ENCODE results near the gene DNMT3B. TPM values are rescaled to one million over a fixed set of nuclear protein-coding genes. Genes with fewer than 3 reads are reported as not detected.

Gene DNMT3B
- total RNA-seq (2014; rRNA removed; shearing (Covaris generic)) (2,222 and 2,281 TPM in 2 replicates), polyA plus RNA-seq (2016; fragmentation: Nextera tagmentation; extraction: Ambion mirVana) (711 and 726 TPM in 2 replicates)
- long read RNA-seq, full-length matches to known transcripts = 17 of 62 reads
- long read RNA-seq, partial matches to known transcripts = 40 of 62 reads
- long read RNA-seq, other reads (novel, unspliced or antisense) = 5 of 62 reads

- peak; percentile 99 for DNase-seq (ENCODE audit: low spot score)
- no peak within 1 kb of the TSS for H2AFZ ChIP-seq
- peak within 1 kb of the TSS; percentile 97 for H3K4me2 ChIP-seq
- TF ChIP-seq JUNB (IDR thresholded peaks at IDR 0.05; ENCODE audit: unreplicated experiment) = no peak
- TF ChIP-seq POLR2AphosphoS5 (IDR thresholded peaks at IDR 0.05; ENCODE audit: low read depth) = peak; percentile 88
- no peak for TF ChIP-seq EZH2phosphoT487 (IDR thresholded peaks at IDR 0.05; ENCODE audit: unreplicated experiment)
- TF ChIP-seq ZNF462 (CRISPR knock-in tag; IDR thresholded peaks at IDR 0.05) = no peak
- no peak for TF ChIP-seq ZNF331 (CRISPR knock-in tag; IDR thresholded peaks at IDR 0.05; ENCODE audit: low read depth)
- TF ChIP-seq NANOG (IDR thresholded peaks at IDR 0.05; ENCODE audit: borderline replicate concordance) = no peak
- TF ChIP-seq ZNF114 (CRISPR knock-in tag; IDR thresholded peaks at IDR 0.05) = no peak
- no peak for TF ChIP-seq CREB1 (CRISPR knock-in tag; IDR thresholded peaks at IDR 0.05; ENCODE audit: low read depth)
- TF ChIP-seq ETS1 (IDR thresholded peaks at IDR 0.05) = peak; percentile 21; the same call in 1 of the 2 replicates
- peak in 1 of 2 experiments; percentile 56; a peak in 2 of 4 replicates for TF ChIP-seq CTCF (conservative IDR thresholded peaks at IDR 0.05; ENCODE audit: low read depth in 2 of 2)
- peak; percentile 42 for TF ChIP-seq REST (IDR thresholded peaks at IDR 0.05; ENCODE audit: unreplicated experiment)
- TF ChIP-seq EZH2 (IDR thresholded peaks at IDR 0.05; ENCODE audit: low read depth, unreplicated experiment) = no peak
Measured at GRCh38 chr20:32761831-32762753, at the start of gene DNMT3B. DNMT3B (plus strand) TSS chr20:32762385; CDS start chr20:32780324, 17,939 bp downstream.

More at GRCh38 chr20:32761831-32762753, at the start of gene DNMT3B:
- Histone ChIP-seq H3K36me3 (ENCODE audit: insufficient read depth) (peaks cover 34% of the 10 kb centered on the region), H4K20me1 (replicated peaks; ENCODE audit: insufficient read depth) (peaks cover 45% of the 10 kb centered on the region), H3F3A (replicated peaks; ENCODE audit: low read depth) (peaks cover 34% of the 10 kb centered on the region), H3K4me3 (peak within 1 kb of the TSS; percentile 91), H3K79me2 (replicated peaks; ENCODE audit: insufficient read depth) (peaks cover 99% of the 10 kb centered on the region), H3K4me1 (ENCODE audit: insufficient read depth) (peaks cover 61% of the 10 kb centered on the region), H3K9me2 (ENCODE audit: insufficient read depth) (no peaks in the 10 kb centered on the region), H3K27me3 (ENCODE audit: insufficient read depth) (no peaks in the 10 kb centered on the region), H3K27ac (ENCODE audit: low read depth) (peak within 1 kb of the TSS; percentile 90)
- peaks cover 23% of the 10 kb centered on the region for H3K27me3 Mint-ChIP-seq (ENCODE audit: insufficient read depth, low read depth, poor library complexity)
- H3K4me1 Mint-ChIP-seq = peaks cover 32% of the 10 kb centered on the region
- peak within 1 kb of the TSS; percentile 96 for H3K27ac Mint-ChIP-seq
- peaks cover 6% of the 10 kb centered on the region; the same call in 2 of the 3 replicates for H3K9me3 Mint-ChIP-seq
- peak within 1 kb of the TSS; percentile 99 for H3K4me3 Mint-ChIP-seq
- ATAC-seq = peak; percentile 61
- peaks cover 44% of the 10 kb centered on the region for H3K36me3 Mint-ChIP-seq (ENCODE audit: low read depth)

All from GM23338 (cell line).